SKM-1 (cell line): ENCODE measurements around the gene RBM20.

ENCODE experiments used
- DNase-seq: peaks from one replicate; lab custom pipeline; 2025; ENCODE audit not compliant: unreplicated experiment; lab: John Stamatoyannopoulos, UW

Gene RBM20

DNA sequence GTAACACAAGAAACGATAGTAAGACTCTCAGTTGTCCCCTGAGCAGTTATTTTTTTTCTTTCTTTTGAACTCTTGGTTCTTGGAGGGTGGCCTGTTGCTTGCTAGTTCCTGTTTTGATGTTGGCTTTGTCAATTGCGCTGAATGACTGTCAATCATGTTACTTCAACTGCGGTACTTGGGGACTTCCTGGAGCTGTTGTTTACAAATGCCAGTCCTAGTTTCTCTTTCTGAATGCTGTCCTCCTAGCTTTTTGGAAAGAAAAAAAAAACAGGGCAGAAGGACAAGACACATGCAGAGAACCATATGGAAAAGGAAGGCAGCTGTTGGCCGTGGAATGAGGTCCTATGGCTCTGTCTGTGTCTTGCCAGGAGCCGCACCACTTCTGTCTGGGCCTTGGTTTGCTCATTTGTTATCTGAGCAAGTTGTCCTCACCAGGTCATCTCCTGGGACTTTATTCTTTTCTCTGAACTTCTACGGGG, 220.6 kb downstream of the RBM20 start:
- no peak for DNase-seq

DNA sequence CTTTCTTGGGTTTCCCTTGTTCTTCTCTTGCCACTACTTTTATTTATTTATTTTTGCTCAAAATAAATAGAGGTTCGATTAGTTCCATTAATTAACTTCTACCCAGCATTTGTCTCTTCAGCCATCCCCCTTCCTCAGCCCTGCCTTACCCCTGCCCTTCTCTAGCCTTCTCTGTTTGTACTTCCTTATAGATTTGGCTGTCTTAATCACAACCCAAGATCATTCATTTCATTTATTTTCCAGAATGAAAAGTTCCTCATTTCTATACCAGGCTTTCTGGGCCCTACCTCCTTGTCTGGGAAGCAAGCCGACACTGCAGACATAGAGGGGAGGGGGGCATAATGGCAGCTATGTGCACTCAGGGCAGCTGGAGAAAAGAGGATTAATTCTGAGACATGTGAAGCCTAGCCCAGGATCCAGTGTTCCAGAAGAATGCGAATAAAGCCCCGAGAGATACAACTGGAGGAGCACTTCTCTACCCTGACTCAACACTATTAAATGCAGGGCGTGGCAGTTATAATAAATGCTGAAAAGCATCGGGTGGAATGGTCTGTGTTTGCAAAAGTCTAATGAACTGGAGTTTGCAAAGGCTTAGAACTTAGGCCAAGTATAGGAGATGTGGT, 221.2 kb downstream of the RBM20 start:
- no peak for DNase-seq

DNA sequence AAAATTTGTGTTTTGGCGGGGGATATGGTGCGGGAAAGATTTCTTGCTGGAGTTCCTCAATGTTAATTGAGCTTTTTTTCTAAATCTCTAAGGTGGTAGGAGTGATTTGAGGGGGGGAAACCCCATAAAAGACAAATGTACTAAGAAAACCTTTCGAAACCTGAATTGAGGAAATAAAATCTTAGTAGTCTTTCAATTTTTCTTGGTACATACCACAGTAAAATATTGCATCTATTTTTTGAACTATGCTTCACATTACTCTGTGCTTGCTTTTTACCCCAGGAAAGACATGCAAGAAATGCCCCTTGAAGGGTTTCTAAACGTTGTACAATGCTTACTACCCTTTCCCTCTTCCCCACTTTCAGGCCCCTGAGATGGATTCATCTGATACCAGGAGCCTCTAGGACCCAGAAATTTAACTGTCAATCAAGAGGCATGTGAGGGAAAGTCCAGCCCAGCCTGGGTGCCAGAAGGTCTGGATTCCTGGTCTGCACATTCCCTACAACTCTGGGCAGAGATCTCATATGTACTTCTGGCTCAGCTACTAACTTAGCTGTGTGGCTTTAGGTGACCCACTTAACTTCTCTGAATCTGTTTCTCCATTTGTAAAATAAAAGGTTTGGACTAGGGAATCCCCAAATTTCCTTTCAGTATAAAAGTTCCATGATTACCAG, 221.8 kb downstream of the RBM20 start:
- DNase-seq: no peak

DNA sequence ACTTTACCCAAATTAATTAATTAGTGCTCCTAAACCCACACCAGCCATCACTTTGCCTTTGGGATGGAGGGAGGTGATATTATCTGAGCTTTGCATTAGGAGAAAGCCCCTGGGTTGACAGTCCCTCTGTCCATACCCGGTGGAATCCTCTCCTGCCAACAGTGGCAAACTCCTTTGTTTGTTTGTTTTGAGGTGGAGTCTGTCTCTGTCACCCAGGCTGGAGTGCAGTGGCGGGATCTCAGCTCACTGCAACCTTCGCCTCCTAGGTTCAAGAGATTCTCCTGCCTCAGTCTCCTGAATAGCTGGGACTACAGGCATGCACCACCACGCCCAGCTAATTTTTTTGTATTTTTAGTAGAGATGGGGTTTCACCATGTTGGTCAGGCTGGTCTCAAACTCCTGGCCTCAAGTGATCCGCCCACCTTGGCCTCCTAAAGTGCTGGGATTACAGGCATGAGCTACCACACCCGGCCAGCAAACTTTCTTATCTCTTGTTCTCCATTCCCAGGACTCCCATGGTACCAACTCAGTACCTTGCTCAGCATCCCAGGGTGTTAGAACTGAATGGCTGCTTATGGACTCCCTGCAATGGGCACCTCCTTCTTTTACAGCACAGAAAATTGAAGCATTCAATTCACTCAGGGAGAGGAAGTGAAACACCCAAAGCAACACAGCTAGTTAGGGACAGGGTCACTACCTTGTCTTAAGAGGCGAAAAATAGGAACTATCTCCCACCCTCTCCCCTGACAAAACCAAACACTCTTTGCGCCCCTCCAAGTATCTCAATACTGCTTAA, 223.1 kb downstream of the RBM20 start:
- peak; percentile 67 for DNase-seq

DNA sequence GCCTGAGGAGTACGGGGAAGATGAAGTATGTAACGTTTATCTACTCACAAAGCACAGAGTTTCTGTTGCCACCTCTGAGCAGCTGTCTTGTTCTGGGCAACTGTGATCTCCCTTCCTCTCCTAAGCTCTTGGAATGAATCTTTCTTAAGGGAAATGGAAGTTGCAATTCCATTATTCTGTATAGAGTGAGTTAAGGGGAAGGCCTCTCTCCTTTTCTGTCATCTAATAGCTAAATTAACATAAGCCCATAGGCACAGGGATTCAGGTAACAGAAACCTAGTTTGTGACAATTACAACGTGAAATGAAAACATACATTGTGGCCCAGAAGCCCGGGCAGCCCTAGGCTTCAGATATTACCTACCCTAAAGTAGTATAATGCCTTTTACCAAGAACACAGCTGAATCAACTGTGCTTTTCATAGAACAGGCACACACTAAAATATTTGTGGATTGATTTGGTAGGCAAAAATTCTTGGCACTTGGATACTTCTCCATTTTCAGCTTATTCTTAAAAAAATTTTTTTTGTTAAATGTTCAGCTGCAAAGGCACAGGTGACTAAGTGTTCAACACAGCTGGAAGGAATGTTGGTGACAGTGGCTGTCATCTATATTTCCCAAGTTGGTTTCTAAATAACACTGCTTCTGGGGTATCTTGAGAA, 223.8 kb downstream of the RBM20 start:
- no peak for DNase-seq

GRCh38 chr10:110868981-110869380, 224.8 kb downstream of the RBM20 start:
- no peak for DNase-seq

DNA sequence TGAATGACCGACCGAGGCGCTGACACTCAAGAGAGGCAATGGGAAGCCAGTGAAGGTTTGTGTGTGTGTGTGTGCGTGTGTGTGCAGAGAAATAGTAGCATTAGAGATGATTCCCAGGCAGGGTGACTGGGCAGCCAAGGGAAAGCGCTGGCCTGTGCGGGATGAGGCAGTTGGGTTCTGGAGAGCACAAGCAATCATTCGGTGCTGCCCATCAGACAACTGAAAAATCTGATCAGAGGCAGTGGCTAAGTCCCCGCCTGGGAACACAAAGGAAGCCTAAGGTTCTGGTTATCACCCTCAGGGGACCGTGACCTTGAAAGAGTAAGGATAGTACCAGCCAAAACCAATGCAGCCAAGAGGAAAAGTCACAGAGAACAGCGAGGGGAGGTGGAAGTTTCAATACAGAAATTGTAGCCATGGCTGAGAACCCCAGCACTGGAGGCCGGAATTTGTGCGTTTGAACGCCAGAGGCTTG, 226.7 kb downstream of the RBM20 start:
- no peak for DNase-seq

DNA sequence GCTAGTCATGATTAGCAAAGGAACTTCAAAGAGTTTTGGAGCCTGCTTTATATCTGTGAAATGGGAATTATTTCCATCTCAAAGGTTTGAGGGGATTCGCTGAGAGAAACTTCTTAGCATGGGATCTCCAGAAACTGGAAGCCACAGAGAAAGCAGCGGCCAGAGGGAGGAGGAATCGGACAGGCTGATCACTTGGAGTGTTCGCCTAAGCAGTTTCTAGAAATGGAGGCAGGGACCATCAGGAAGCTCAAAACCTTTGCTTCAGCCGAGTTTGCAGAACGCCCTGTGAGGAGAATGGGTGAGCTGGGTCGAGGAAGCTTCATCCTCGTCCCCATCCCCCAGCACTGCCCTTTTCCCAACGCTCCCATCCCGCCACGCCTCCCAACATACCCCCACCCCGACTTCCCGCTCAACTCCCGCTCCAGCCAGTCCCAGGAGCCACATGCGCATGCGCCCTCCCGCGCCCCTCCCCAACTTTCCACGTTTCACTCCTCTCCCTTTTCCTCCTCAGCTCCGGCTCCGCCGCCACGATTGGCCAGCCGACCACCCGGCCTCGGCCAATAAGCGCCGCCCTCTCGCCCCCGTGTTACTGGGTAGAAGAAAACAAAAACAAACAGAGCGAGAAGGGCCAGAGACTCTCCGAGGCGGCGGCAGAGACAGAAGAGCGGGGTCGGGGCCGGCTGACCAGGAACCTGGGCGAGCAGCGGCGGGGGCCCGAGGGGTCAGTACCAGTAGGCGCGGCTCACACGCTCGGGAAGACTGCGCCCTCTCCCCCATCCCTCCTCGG, 227.4 kb downstream of the RBM20 start, which contains the start of gene PDCD4:
Gene PDCD4, plus strand, starts transcription at position 631 of the 787 bp plus-strand sequence. CDS start 4,100 bp downstream, outside the sequence.
- peak; percentile 90 for DNase-seq

DNA sequence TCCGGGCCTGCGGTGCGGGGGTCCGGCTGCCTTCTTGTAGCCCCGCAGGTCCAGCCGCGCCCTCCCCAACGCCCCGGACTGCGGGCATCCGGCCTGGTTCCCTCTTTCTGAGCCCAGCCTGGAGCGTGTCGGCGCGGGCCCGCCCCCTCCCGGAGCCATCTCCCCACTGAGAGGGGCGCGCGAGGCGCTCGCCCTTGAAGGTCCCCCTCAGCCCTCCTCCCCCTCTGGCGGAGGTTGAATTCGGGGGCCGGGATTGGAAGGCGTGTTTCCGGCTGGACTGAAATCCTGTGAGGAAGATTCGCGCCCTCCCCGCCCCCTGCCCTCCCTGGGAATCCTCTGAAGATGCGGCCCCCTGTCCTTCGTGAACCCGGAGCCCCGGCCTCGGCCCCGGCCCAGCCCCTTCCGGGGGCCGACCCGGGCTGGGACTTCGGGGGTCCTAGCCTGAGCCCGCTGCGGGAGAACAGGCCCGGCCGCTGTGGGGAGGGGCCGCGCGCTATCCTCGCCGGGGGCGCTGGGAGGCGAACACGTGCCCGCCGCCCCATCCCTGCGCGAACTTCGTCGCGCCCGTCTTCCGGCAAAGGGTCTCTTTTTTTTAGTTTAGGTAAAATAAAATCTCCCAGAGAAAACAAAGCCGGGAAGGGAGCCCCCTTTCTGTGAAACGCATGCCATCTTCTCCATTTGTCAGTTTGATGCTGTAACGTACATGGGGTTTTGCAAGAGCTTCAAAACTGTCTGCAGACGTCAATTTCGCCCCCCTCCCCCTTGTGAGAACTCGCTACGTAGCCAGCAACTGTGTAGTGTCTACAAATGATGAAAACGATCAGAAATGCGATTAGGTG, 228.2 kb downstream of the RBM20 start:
- DNase-seq: peak; percentile 73

DNA sequence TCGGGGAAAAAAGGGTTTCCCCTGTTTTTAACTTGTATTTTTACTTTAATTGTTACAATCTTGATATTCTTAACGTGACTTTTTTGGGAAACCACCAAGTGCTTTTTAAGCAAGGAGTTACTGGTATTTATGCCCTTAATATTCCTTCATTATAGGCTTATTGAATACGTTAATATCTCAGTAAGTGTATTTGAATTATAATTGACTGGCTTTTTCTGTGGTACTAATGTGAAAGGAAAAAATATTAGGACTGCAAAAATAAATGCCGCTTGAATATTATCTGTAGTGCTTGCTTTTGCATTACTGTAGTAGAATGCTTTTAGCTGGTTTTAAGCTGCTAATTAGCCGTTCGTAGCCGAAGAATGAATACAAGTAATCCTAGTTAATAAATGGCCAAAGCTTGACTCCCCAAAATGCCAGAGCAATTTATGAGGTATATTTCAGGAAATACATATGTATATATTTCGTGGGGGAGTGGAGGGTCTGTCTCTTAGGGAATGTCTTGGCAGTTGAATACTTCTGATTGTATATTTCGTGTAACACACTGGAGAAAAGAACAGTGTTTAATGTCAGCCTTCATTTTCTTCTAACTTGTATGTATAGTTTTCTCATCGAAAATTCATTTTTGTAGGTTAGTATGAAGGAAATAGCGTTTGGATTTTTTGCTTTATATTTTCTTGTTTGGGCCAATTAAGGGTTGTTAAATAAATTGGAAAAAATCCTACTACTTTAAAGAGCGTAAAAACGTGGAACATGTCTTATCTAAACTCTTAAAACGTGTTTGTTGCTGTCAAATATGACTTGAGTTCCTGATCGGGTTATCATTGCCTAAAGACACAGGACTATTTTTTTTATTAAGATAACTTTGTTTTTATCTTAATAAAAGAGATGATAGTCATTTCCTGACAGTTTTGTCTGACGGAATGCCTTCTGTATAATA, 229.1 kb downstream of the RBM20 start:
- DNase-seq: no peak

GRCh38 chr10:110873951-110874350, 229.8 kb downstream of the RBM20 start:
- DNase-seq: no peak

- DNase-seq: no peak
These were observed 231.9 kb downstream of the RBM20 start for GRCh38 chr10:110876000-110876399.

GRCh38 chr10:110876788-110877187, 232.7 kb downstream of the RBM20 start:
- no peak for DNase-seq

- DNase-seq: no peak
These were observed 235.9 kb downstream of the RBM20 start for GRCh38 chr10:110880012-110880411.

GRCh38 chr10:110881247-110881646, 237.1 kb downstream of the RBM20 start:
- no peak for DNase-seq

DNA sequence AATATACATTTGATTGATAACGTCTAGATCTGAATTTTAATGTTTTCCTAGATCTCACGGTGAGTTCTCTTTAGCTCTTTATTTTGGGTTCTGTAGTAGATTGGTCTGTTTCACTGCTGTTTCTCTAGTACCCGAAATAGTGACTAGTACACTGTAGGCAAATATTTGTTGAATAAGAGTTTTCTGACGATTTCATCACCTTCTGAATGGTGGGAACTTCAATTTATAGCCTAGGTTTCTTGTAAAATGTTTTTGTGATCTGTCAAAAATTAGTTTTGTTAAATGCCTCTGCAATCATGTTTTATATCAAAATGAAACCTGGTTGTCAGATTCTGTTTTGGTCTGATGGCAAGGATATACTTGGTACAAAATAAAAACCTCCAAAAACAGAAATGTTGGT, 237.8 kb downstream of the RBM20 start:
- no peak for DNase-seq

- DNase-seq: no peak
These were observed 239.8 kb downstream of the RBM20 start for GRCh38 chr10:110883924-110884323.

- no peak for DNase-seq
These were observed 242.0 kb downstream of the RBM20 start for GRCh38 chr10:110885932-110886674.
